GM13976 (cell line): ENCODE data around the gene GIT1.
A peak's percentile ranks its signal among the peaks of the same experiment; 100 is the strongest.

Experiments used
- DNase-seq: peaks from one replicate; pipeline ENCODE4 v3.0.0; 2012; ENCODE audit warnings: low spot score
- in situ Hi-C: fragments of 300-500 bp; cut with MboI; formaldehyde crosslinking; loops from one replicate; pipeline ENCODE4 v1.12.0; 2022; ENCODE audit warnings: low sequenced_read_pairs, mixed read lengths, inconsistent platforms; ENCODE audit not compliant: unreplicated experiment
- TF ChIP-seq, protein P1 (sequence below): IDR thresholded peaks from 2 replicates; pipeline ENCODE4 v1.5.1; 2012; ENCODE audit warnings: borderline replicate concordance, mild to moderate bottlenecking; ENCODE audit not compliant: insufficient read depth; ENCODE audit errors: extremely low read depth, missing control alignments, control extremely low read depth

The GIT1 gene

DNA sequence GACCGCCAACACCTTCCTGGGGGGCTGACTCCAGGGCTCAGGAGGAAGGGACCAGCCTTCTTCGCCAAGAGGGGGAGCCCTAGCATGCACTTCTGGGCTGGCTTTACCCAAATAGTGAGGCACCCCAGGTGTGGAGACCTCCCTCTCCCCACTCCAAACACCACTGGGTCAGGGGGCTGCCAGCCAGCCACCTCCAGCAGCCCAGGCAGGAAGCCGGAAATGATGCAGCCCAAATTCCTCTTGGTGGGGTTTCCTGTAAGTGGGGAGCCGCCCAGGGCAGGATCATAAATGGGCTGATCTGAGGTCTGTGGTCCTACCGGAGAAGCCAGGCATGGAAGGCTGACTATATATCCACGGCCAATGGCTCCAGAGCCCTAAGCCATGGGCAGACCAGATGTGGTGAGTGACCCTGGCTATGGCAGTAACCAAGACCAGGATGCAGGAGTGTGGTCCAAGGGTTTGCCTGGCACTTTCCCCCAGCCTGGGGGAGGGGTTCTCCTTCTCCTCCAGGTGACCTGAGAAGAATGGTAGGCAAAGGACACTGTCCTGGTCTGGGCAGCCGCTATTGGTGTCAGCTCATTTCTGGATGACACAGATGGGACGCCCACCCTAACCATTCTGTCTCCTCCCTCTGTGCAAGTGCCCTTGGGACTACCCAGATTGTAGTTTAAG lies 4.2 kb downstream of the GIT1 start:
- DNase-seq = no peak
- TF ChIP-seq, protein P1, sequence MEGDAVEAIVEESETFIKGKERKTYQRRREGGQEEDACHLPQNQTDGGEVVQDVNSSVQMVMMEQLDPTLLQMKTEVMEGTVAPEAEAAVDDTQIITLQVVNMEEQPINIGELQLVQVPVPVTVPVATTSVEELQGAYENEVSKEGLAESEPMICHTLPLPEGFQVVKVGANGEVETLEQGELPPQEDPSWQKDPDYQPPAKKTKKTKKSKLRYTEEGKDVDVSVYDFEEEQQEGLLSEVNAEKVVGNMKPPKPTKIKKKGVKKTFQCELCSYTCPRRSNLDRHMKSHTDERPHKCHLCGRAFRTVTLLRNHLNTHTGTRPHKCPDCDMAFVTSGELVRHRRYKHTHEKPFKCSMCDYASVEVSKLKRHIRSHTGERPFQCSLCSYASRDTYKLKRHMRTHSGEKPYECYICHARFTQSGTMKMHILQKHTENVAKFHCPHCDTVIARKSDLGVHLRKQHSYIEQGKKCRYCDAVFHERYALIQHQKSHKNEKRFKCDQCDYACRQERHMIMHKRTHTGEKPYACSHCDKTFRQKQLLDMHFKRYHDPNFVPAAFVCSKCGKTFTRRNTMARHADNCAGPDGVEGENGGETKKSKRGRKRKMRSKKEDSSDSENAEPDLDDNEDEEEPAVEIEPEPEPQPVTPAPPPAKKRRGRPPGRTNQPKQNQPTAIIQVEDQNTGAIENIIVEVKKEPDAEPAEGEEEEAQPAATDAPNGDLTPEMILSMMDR = peak; percentile 47

DNA sequence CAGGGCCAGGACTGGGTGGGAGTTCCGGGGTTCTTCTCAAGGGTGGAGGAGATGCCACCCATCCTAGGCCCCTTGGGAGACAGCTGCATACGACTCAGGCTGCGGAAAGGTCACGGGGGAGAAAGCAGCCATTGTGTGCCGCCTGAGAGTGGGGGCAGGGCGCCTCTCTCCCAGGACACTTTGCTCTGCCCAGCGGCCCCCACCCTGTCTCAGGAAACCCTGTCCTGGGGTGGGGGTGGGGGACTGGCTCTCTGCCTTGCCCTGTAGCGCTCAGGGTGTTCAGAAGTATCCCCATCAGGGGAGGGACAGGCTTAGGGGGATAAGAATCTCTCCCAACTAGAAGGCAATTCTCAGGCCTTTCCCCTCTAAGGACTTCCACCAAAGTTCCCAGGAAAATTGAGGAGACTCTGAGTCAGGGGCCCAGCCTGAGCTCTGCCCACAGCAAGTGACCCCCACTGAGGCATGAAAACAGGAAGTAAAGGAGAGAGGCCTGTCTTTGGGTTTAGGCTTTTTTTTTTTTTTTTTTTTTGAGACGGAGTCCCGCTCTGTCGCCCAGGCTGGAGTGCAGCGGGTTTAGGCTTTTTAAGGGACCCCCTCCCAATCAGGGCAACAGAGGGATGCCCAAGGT lies 4.9 kb downstream of the GIT1 start:
- TF ChIP-seq, protein P1 = no peak
- DNase-seq = no peak
- in situ Hi-C loops = no loop called here

More for the DNA sequence above, 4.2 kb downstream of the GIT1 start:
- in situ Hi-C loops = no loop called here

DNA sequence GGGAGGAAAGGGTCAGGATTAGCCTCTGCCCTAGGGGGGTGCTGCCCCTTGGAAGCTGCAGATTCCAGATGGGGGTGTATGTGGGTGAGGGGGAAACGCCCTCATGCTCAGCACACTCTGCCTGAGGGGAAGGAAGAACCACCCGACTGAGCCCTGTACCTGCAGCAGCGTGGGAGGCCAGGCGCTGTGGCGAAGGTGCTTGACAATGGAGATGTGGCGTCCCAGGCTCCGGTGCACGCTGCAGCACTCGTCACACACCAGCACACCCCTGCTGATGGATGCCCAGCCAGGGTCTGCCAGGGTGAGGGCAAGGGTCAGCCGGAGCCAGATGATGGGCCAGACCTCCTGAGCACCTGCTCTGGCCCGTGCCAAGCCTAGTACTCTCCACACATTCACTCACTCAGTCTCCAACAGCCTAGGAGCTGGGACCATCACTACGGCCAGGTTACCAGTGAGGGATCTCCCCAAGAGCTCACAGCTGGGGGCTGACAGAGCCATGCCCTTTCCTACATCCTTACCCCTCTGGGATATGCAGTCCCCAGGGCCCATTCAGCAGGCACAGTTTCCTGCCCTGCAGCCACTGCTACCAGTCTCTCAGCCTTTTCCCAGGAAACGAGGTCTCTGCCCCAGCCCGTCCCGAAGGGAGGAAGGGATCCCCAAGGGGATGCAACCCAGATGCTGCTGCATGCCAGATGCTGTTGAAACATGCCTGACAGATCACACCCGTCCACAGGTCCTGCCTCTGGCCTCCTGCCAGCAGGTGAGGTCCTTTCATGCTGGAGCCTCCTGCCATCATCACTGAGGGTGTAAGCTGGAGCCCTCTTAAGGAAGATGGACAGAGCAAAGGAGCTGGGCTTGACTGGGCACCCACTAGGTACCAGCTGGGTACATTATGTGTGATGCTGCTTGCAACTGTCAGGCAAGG lies 5.9 kb downstream of the GIT1 start:
- DNase-seq = no peak
- TF ChIP-seq, protein P1 = no peak
- in situ Hi-C loops = no loop called here

DNA sequence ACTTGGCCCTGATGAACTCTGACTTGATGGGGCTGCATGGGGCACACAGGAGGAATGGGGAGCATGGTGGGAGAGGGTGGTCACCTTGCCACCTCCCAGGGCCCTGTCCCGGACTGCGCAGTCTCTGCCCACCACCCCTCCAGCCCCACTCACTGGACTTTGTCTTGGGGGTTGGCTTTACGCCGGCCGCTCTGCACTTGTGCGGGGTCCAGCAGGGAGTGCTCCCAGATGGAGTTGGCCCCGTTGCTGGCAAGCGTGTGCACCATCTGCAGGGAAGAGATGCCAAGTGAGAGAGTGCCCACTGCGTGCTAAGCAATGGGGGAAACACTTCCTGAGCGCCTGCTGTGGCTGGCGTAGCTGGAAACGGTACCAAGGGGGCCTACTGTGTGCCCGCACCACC lies 6.7 kb downstream of the GIT1 start:
- DNase-seq = no peak
- in situ Hi-C loops = no loop called here
- TF ChIP-seq, protein P1 = no peak

DNA sequence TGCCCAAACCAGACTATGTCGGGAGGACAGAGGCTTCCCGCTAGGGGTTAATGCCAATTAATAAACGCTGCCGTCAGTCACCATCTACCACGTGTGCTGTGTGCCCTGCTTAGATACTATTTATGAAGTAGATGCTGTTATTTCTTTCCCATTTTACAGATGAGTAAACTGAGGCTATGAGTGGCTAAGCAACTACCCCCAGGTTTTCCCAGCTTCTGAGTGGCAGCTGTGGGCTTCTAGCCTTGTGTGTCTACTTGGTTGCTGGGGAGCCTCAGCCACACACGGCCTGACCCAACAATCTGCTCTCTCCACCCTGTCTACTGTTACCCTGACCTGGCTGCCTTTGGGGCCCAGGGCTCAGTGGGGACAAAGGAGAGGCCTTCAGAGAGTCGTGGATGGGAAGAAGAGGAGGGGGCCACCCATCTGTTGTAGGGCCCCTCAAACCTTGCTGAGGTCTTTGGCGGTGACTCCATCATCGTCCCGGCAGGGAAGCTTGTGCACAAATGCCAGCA lies 7.1 kb downstream of the GIT1 start:
- TF ChIP-seq, protein P1 = no peak
- DNase-seq = no peak
- in situ Hi-C loops = no loop called here

DNA sequence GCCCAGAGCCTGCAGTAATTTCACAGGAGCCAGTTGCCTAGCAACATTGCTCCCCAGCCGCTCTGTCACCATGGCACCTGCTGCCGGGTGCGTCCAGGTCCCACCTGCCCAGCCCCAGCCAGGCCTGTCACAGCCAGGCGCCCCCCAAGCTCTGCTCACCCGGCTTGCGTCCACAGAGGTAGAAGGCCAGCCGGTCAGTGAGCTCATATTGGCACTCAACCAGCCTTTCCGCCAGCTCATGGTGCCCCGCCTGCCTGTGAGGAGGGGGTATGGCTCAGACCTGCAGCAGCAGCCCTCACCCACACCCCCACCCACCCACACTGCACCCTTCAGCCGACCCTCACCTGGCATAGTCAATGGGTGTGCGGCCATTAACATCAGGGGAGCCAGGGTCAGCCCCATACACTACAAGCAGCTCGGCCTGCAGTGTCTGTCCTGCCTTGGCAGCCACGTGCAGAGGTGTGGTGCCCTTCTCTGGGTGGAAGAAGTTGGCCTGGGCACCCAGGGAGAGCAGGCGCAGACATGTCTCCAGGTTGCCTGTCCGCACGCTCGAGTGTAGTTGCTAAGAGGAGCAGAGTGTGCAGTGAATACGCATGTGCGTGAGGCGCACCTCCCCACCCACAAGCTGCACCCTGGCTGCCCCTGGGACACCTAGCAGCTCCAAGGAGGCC lies 7.7 kb downstream of the GIT1 start:
- in situ Hi-C loops = no loop called here
- TF ChIP-seq, protein P1 = no peak
- DNase-seq = no peak
